Hematopoietic multipotent progenitor cell treated with erythropoietin and hydrocortisone succinate and interleukin-3 and kit ligand, for 15 days (in vitro differentiated cells): ENCODE data around the gene STK38.

Experiments used
- DNase-seq: peaks from one replicate; pipeline ENCODE4 v3.0.0-alpha.2; 2015; ENCODE audit warnings: low spot score

The STK38 gene

GRCh38 chr6:36519352-36519751 lies 27.9 kb downstream of the STK38 start:
- DNase-seq: no peak

- no peak for DNase-seq
Observed at GRCh38 chr6:36517408-36517807, 29.9 kb downstream of the STK38 start.

GRCh38 chr6:36516988-36517387 lies 30.3 kb downstream of the STK38 start:
- no peak for DNase-seq

GRCh38 chr6:36516559-36516958 lies 30.7 kb downstream of the STK38 start:
- DNase-seq: no peak

GRCh38 chr6:36515844-36516243 lies 31.4 kb downstream of the STK38 start:
- no peak for DNase-seq

GRCh38 chr6:36514554-36515456 lies 32.5 kb downstream of the STK38 start:
- DNase-seq: no peak

- DNase-seq: no peak
Observed at GRCh38 chr6:36510365-36510764, 36.9 kb downstream of the STK38 start.

GRCh38 chr6:36508532-36508931 lies 38.7 kb downstream of the STK38 start:
- no peak for DNase-seq

- DNase-seq: no peak
Observed at GRCh38 chr6:36506611-36507010, 40.7 kb downstream of the STK38 start.

GRCh38 chr6:36505744-36506534 lies 41.3 kb downstream of the STK38 start:
- no peak for DNase-seq

GRCh38 chr6:36504982-36505381 lies 42.3 kb downstream of the STK38 start:
- DNase-seq: no peak

- DNase-seq: no peak
Observed at GRCh38 chr6:36504181-36504580, 43.1 kb downstream of the STK38 start.

GRCh38 chr6:36501686-36502085 lies 45.6 kb downstream of the STK38 start:
- no peak for DNase-seq

GRCh38 chr6:36499918-36500317 lies 47.4 kb downstream of the STK38 start:
- DNase-seq: no peak

GRCh38 chr6:36495086-36495485 lies 52.2 kb downstream of the STK38 start:
- DNase-seq: no peak

- no peak for DNase-seq
Observed at GRCh38 chr6:36493859-36494258, 53.4 kb downstream of the STK38 start.

GRCh38 chr6:36493319-36493718 lies 54.0 kb downstream of the STK38 start:
- no peak for DNase-seq

- no peak for DNase-seq
Observed at GRCh38 chr6:36492621-36493020, 54.7 kb downstream of the STK38 start.

GRCh38 chr6:36492092-36492491 lies 55.2 kb downstream of the STK38 start:
- no peak for DNase-seq

GRCh38 chr6:36491378-36491965 lies 55.8 kb downstream of the STK38 start:
- no peak for DNase-seq

- DNase-seq: no peak
Observed at GRCh38 chr6:36489426-36489825, 57.9 kb downstream of the STK38 start.

- DNase-seq: no peak
Observed at GRCh38 chr6:36488221-36488620, 59.1 kb downstream of the STK38 start.

GRCh38 chr6:36487698-36488097 lies 59.6 kb downstream of the STK38 start:
- no peak for DNase-seq
